GM04503 (cell line): ENCODE data around the gene STC2.
"Not testable (repeated sequence)": the region's sequence is repeated elsewhere in the genome, so short reads cannot be mapped to it uniquely, and the experiment has no call there.

Experiments
- DNase-seq: peaks from one replicate; pipeline ENCODE4 v3.0.0-alpha.2; 2012; ENCODE audit warnings: low read depth

Gene STC2

GRCh38 chr5:173294673-173295320 is 33.4 kb downstream of the STC2 start:
- DNase-seq = no peak

- DNase-seq = no peak
Observed at GRCh38 chr5:173293817-173294672, 34.2 kb downstream of the STC2 start.

- no peak for DNase-seq
Observed at GRCh38 chr5:173291722-173292658, 36.2 kb downstream of the STC2 start.

- DNase-seq = no peak
Observed at GRCh38 chr5:173290477-173291131, 37.6 kb downstream of the STC2 start.

GRCh38 chr5:173289372-173289771 is 38.8 kb downstream of the STC2 start:
- DNase-seq = no peak

GRCh38 chr5:173288632-173289031 is 39.6 kb downstream of the STC2 start:
- DNase-seq = no peak

GRCh38 chr5:173287086-173287485 is 41.1 kb downstream of the STC2 start:
- DNase-seq = no peak

- not testable (repeated sequence) for DNase-seq
Observed at GRCh38 chr5:173284343-173284958, 43.8 kb downstream of the STC2 start.

- DNase-seq = no peak
Observed at GRCh38 chr5:173283318-173284288, 44.6 kb downstream of the STC2 start.

- no peak for DNase-seq
Observed at GRCh38 chr5:173282916-173283315, 45.3 kb downstream of the STC2 start.

GRCh38 chr5:173281910-173282309 is 46.3 kb downstream of the STC2 start:
- DNase-seq = no peak

- no peak for DNase-seq
Observed at GRCh38 chr5:173279166-173279565, 49.0 kb downstream of the STC2 start.

- no peak for DNase-seq
Observed at GRCh38 chr5:173278641-173279040, 49.6 kb downstream of the STC2 start.

- DNase-seq = no peak
Observed at GRCh38 chr5:173278172-173278571, 50.0 kb downstream of the STC2 start.

GRCh38 chr5:173274771-173275170 is 53.4 kb downstream of the STC2 start:
- DNase-seq = no peak

GRCh38 chr5:173271419-173271818 is 56.8 kb downstream of the STC2 start:
- DNase-seq = no peak

GRCh38 chr5:173268750-173269432 is 59.3 kb downstream of the STC2 start:
- no peak for DNase-seq

GRCh38 chr5:173265433-173265832 is 62.8 kb downstream of the STC2 start:
- DNase-seq = no peak
